ENCODE data around the gene MAGEA8. TPM values are rescaled to one million over a fixed set of nuclear protein-coding genes. Genes with fewer than 3 reads are reported as not detected.

Gene MAGEA8
- total and polyA plus RNA-seq, 4 donors = not detected

DNA sequence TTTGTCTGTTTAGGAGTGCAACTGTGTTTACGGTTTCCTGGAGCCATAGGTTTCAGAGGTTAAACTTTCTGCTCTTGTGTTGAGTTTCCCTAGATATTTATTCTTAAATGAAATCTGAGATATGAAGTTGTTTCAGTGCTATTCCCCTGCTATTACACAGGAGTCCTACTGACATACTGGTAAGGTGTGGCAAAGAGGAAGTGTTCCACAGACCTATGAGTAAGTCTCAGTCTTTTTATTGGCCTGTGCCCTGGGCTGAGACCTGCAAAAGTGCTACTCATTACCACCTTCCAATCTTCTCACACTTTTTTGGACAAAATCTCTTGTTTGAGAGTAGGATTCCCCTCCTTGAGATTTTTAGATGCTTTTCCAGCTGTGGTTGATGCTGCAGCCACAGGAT lies 35.6 kb upstream of the MAGEA8 start:
- WGBS = 92% methylated on average over 1 of the region's 1 CpG

DNA sequence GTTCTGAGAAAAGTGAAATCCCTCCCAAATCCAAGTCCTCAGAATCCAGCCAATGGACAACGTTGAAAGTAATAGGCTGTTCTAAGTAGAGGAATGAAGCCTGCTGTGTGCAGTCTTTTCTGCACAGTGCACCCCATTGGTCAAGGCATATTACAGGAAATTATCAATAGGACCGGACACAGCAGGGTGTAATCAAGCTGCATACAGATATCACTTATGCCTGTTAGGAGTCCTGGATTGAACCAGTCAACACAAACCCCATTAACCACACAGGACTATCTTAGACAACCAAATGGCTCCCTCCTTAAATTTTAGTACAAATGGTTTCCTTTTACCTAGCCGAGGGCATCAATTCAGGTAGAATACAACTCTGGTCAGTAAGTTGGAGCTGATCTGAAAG lies 34.2 kb upstream of the MAGEA8 start:
- Histone ChIP-seq H3K4me1 (ENCODE audit: control insufficient read depth in 4 of 4, insufficient read depth in 4 of 4, low read length in 3 of 4) (no peaks in the 10 kb centered on the region), H3K36me3 (ENCODE audit: control insufficient read depth in 4 of 4, insufficient read depth in 3 of 4, low read depth in 1 of 4, low read length in 3 of 4) (no peaks in the 10 kb centered on the region), H3K4me3 (ENCODE audit: low read depth in 1 of 3, low read length in 3 of 3) (no peak overlapping the region), H3K9me3 (ENCODE audit: control insufficient read depth in 4 of 4, low read length in 3 of 4) (peaks cover 0 to under 1% (median 0%) of the 10 kb centered on the region in 4 donors), H3K27ac (ENCODE audit: low read depth in 1 of 2, low read length in 2 of 2) (no peak overlapping the region), H3K9ac (ENCODE audit: low read depth in 1 of 2, low read length in 2 of 2) (no peak overlapping the region), H3K27me3 (ENCODE audit: control insufficient read depth in 4 of 4, insufficient read depth in 4 of 4, low read length in 3 of 4) (no peaks in the 10 kb centered on the region)
- no peak for DNase-seq (ENCODE audit: low spot score)
- 87% methylated on average over 3 of the region's 3 CpGs for WGBS
- TF ChIP-seq GABPA (IDR thresholded peaks at IDR 0.05 in 1 of 2, conservative IDR thresholded peaks at IDR 0.05 in 1 of 2) (no peak), FOXA2 (IDR thresholded peaks at IDR 0.05) (no peak), FOXA1 (IDR thresholded peaks at IDR 0.05) (no peak), EGR1 (IDR thresholded peaks at IDR 0.05; ENCODE audit: low read depth in 2 of 2) (no peak), TAF1 (conservative IDR thresholded peaks at IDR 0.05) (no peak), RAD21 (IDR thresholded peaks at IDR 0.05) (no peak)
- TF ChIP-seq, protein P1, sequence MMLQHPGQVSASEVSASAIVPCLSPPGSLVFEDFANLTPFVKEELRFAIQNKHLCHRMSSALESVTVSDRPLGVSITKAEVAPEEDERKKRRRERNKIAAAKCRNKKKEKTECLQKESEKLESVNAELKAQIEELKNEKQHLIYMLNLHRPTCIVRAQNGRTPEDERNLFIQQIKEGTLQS (IDR thresholded peaks at IDR 0.05) = no peak
- TF ChIP-seq, protein P2, sequence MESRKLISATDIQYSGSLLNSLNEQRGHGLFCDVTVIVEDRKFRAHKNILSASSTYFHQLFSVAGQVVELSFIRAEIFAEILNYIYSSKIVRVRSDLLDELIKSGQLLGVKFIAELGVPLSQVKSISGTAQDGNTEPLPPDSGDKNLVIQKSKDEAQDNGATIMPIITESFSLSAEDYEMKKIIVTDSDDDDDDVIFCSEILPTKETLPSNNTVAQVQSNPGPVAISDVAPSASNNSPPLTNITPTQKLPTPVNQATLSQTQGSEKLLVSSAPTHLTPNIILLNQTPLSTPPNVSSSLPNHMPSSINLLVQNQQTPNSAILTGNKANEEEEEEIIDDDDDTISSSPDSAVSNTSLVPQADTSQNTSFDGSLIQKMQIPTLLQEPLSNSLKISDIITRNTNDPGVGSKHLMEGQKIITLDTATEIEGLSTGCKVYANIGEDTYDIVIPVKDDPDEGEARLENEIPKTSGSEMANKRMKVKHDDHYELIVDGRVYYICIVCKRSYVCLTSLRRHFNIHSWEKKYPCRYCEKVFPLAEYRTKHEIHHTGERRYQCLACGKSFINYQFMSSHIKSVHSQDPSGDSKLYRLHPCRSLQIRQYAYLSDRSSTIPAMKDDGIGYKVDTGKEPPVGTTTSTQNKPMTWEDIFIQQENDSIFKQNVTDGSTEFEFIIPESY (IDR thresholded peaks at IDR 0.05) = no peak
- TF ChIP-seq, protein P3, sequence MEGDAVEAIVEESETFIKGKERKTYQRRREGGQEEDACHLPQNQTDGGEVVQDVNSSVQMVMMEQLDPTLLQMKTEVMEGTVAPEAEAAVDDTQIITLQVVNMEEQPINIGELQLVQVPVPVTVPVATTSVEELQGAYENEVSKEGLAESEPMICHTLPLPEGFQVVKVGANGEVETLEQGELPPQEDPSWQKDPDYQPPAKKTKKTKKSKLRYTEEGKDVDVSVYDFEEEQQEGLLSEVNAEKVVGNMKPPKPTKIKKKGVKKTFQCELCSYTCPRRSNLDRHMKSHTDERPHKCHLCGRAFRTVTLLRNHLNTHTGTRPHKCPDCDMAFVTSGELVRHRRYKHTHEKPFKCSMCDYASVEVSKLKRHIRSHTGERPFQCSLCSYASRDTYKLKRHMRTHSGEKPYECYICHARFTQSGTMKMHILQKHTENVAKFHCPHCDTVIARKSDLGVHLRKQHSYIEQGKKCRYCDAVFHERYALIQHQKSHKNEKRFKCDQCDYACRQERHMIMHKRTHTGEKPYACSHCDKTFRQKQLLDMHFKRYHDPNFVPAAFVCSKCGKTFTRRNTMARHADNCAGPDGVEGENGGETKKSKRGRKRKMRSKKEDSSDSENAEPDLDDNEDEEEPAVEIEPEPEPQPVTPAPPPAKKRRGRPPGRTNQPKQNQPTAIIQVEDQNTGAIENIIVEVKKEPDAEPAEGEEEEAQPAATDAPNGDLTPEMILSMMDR (IDR thresholded peaks at IDR 0.05; ENCODE audit: low read depth, low read length, missing input control) = no peak
- TF ChIP-seq, protein P4, sequence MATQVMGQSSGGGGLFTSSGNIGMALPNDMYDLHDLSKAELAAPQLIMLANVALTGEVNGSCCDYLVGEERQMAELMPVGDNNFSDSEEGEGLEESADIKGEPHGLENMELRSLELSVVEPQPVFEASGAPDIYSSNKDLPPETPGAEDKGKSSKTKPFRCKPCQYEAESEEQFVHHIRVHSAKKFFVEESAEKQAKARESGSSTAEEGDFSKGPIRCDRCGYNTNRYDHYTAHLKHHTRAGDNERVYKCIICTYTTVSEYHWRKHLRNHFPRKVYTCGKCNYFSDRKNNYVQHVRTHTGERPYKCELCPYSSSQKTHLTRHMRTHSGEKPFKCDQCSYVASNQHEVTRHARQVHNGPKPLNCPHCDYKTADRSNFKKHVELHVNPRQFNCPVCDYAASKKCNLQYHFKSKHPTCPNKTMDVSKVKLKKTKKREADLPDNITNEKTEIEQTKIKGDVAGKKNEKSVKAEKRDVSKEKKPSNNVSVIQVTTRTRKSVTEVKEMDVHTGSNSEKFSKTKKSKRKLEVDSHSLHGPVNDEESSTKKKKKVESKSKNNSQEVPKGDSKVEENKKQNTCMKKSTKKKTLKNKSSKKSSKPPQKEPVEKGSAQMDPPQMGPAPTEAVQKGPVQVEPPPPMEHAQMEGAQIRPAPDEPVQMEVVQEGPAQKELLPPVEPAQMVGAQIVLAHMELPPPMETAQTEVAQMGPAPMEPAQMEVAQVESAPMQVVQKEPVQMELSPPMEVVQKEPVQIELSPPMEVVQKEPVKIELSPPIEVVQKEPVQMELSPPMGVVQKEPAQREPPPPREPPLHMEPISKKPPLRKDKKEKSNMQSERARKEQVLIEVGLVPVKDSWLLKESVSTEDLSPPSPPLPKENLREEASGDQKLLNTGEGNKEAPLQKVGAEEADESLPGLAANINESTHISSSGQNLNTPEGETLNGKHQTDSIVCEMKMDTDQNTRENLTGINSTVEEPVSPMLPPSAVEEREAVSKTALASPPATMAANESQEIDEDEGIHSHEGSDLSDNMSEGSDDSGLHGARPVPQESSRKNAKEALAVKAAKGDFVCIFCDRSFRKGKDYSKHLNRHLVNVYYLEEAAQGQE (IDR thresholded peaks at IDR 0.05) = no peak

More for the DNA sequence above, 35.6 kb upstream of the MAGEA8 start:
- H3K4me3 ChIP-seq (ENCODE audit: low read depth in 1 of 3, low read length in 3 of 3) = no peak overlapping the region
- no peak overlapping the region for H3K9ac ChIP-seq (ENCODE audit: low read depth in 1 of 2, low read length in 2 of 2)
- H3K36me3 ChIP-seq (ENCODE audit: control insufficient read depth in 4 of 4, insufficient read depth in 3 of 4, low read depth in 1 of 4, low read length in 3 of 4) = no peaks in the 10 kb centered on the region
- no peak for DNase-seq (ENCODE audit: low spot score)
- H3K27me3 ChIP-seq (ENCODE audit: control insufficient read depth in 4 of 4, insufficient read depth in 4 of 4, low read length in 3 of 4) = no peaks in the 10 kb centered on the region
- no peaks in the 10 kb centered on the region for H3K9me3 ChIP-seq (ENCODE audit: control insufficient read depth in 4 of 4, low read length in 3 of 4)
- H3K4me1 ChIP-seq (ENCODE audit: control insufficient read depth in 4 of 4, insufficient read depth in 4 of 4, low read length in 3 of 4) = no peaks in the 10 kb centered on the region
- H3K27ac ChIP-seq (ENCODE audit: low read depth in 1 of 2, low read length in 2 of 2) = no peak overlapping the region
- TF ChIP-seq HNF4A (conservative IDR thresholded peaks at IDR 0.05) (no peak), JUND (IDR thresholded peaks at IDR 0.05) (no peak), TAF1 (conservative IDR thresholded peaks at IDR 0.05) (no peak), YY1 (IDR thresholded peaks at IDR 0.05) (no peak)
- TF ChIP-seq, protein P5, sequence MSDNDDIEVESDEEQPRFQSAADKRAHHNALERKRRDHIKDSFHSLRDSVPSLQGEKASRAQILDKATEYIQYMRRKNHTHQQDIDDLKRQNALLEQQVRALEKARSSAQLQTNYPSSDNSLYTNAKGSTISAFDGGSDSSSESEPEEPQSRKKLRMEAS (IDR thresholded peaks at IDR 0.05) = no peak
- TF ChIP-seq, protein P4 (IDR thresholded peaks at IDR 0.05) = no peak

Measured in liver (tissue), 9 donors.